HG03342 (cell line): Measurements from ENCODE around the gene RBFOX2.
A peak's percentile ranks its signal among the peaks of the same experiment; 100 is the strongest.
"Not testable (repeated sequence)": the region's sequence is repeated elsewhere in the genome, so short reads cannot be mapped to it uniquely, and the experiment has no call there.

Source experiments
- ATAC-seq: cut with Tn5 transposase; IDR thresholded peaks from one replicate; pipeline ENCODE4 v1.9.1; 2021; ENCODE audit warnings: mild to moderate bottlenecking, moderate library complexity; ENCODE audit not compliant: unreplicated experiment

RBFOX2 gene, protein sequence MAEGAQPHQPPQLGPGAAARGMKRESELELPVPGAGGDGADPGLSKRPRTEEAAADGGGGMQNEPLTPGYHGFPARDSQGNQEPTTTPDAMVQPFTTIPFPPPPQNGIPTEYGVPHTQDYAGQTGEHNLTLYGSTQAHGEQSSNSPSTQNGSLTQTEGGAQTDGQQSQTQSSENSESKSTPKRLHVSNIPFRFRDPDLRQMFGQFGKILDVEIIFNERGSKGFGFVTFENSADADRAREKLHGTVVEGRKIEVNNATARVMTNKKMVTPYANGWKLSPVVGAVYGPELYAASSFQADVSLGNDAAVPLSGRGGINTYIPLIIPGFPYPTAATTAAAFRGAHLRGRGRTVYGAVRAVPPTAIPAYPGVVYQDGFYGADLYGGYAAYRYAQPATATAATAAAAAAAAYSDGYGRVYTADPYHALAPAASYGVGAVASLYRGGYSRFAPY

DNA sequence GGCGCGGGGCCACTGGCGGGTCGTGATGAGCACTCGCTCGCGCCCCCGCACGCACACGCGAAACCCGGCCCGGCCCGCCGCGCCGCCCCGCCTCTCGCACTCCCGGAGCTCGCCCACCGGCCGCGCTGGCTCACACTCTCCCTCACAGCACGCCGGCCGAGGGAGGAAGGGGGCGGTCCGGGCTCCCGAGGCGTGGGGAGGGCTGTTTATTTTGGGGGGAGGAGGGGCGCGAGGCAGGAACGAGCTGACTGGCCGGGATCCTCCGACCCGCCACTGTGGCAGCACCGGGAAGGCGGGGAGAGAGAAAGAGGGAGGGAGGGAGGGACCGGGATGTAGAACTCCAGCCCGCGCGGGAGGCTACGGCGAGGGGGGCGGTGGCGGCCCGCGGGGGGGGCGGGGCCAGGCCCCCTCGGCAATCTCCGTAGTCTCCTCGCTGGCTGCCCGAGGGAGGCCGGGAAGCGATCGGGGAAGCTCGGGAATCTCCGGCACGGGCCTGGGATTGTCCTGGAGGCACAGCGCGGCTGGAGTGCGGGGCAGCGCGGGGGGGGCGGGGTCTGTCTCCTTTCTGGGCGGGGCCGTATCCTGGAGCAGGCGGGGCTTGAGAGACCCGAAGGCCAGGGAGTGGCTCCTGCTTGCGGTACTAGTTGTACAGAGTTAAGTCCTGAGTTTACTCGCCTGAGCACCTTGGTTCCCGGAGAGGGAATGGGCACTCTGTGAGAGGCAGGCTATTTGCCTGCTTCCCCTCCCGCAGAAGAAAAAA lies at the start of gene RBFOX2:
RBFOX2 (minus strand) TSS at position 179 of the 760 bp plus-strand sequence. CDS start 399 bp downstream, outside the sequence.
- ATAC-seq = peak; percentile 56

DNA sequence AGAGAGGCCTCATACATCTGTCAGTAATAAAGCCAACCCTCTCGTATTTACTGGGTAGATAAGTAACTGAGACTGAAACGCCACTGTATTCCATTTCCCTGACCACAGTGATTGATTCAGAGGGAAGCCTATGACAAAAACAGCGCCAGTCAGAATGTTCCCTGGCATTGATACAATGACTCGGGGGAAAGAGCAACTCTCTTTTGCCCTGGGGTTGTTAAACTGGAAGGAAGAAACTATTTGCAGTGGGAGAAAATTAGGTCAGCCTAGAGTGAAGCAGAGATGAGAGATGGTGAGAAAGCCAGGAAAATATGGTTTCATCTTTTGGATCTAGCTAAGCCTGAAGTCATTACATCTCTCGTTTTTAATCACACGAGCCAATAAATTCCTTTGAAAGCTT lies 48.6 kb upstream of the RBFOX2 start:
- ATAC-seq = no peak

- ATAC-seq = no peak
These were observed 47.1 kb upstream of the RBFOX2 start for GRCh38 chr22:36075724-36076123.

GRCh38 chr22:36075230-36075629 lies 46.6 kb upstream of the RBFOX2 start:
- ATAC-seq = no peak

DNA sequence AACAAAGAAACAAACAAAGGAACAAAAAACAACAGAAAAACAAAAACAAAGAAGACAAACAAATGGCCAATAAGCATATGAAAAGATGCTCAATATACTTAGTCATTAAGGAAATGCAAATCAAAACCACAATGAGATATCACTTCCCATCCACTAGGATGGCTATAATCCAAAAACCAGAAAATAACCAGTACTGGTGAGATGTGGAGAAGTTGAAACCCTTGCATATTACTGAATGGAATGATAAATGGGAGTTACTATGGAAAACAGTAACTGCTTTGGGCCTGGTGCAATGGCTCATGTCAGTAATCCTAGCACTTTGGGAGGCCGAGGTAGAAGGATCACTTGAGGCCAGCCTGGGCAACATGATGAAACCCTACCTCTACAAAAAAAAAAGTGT lies 44.9 kb upstream of the RBFOX2 start:
- no peak for ATAC-seq

- ATAC-seq = not testable (repeated sequence)
These were observed 42.0 kb upstream of the RBFOX2 start for GRCh38 chr22:36070645-36071044.

GRCh38 chr22:36069368-36069767 lies 40.7 kb upstream of the RBFOX2 start:
- no peak for ATAC-seq

- ATAC-seq = no peak
These were observed 40.2 kb upstream of the RBFOX2 start for GRCh38 chr22:36068776-36069344.

- ATAC-seq = no peak
These were observed 38.6 kb upstream of the RBFOX2 start for GRCh38 chr22:36067235-36067558.

GRCh38 chr22:36065775-36066544 lies 37.3 kb upstream of the RBFOX2 start:
- ATAC-seq = no peak

GRCh38 chr22:36065462-36065774 lies 36.8 kb upstream of the RBFOX2 start:
- ATAC-seq = no peak

GRCh38 chr22:36064358-36064757 lies 35.7 kb upstream of the RBFOX2 start:
- ATAC-seq = no peak

DNA sequence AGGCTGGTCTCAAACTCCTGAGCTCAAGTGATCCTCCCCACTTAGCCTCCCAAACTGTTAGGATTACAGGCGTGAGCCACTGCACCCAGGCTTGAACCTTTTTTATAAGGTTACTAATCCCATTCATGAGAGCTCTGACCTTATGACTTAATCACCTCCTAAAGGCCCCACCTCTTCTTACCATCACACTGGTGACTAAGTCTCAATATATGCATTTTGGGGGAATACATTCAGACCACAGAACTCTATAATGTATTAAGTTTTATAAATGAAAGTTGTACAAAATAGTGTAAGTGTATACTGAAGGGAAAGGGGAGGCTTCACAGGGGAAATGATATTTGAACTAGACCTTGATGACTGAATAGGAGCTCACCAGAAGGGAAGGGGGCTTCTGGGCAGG lies 28.4 kb upstream of the RBFOX2 start:
- ATAC-seq = no peak

- ATAC-seq = no peak
These were observed 27.0 kb upstream of the RBFOX2 start for GRCh38 chr22:36055376-36056295.

DNA sequence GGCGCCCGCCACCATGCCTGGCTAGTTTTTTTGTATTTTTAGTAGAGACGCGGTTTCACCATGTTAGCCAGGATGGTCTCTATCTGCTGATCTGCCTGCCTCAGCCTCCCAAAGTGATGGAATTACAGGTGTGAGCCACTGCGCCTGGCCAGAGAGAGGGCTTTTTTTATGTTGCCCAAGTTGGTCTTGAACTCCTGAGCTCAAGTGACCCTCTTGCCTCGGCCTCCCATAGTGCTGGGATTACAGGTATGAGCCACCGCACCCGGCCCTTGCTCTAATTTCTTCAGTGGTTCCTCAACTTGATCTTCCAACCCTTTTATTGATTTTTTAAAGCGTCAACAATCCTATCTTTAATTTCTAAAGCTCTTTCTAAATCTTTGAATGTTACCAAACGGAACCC lies 25.8 kb upstream of the RBFOX2 start:
- ATAC-seq = not testable (repeated sequence)

- ATAC-seq = no peak
These were observed 24.9 kb upstream of the RBFOX2 start for GRCh38 chr22:36053242-36054147.

DNA sequence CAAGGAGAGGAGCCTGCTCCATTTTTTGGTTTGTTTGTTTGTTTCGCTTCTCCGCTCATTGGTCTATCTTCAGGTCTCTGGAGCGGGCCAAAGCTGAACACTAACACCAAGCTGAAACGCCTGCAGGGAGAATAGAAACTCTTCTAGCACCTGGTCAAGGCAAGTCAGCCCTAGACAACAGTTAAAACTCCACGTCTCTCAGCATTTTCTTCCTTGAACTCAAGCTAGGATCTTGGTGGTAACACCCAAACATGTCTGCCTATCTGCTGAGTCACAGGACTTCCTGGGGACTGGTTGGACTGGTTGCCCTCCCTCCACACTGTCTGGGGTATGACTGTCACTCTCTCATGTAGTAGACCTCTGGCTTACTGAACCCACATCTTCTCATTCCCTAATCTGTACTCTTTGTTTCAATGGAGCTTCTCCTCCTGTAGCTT lies 23.9 kb upstream of the RBFOX2 start:
- no peak for ATAC-seq

- ATAC-seq = no peak
These were observed 21.0 kb upstream of the RBFOX2 start for GRCh38 chr22:36049678-36049997.
